ENCODE results near the gene NUP214.
"Not testable (repeated sequence)": the region's sequence is repeated elsewhere in the genome, so short reads cannot be mapped to it uniquely, and the experiment has no call there.

Gene NUP214

GRCh38 chr9:131097948-131098278, 27.5 kb upstream of the NUP214 start:
- H3K36me3 ChIP-seq (replicated peaks; ENCODE audit: low read depth, low read length), result no peaks in the 10 kb centered on the region
- H3K4me2 ChIP-seq (ENCODE audit: low read length), result no peak overlapping the region
- H3K9me3 ChIP-seq (ENCODE audit: insufficient read depth, low read length), result no peaks in the 10 kb centered on the region
- peaks cover 12% of the 10 kb centered on the region; the same call in 1 of the 2 replicates for H3K27me3 ChIP-seq (ENCODE audit: low read depth, low read length)
- no peak overlapping the region for H2AFZ ChIP-seq (ENCODE audit: low read depth, low read length)
- no peaks in the 10 kb centered on the region for H3K79me2 ChIP-seq (ENCODE audit: low read length)
- 0 out of 2 replicates have a peak, but pooled peaks cover 3% of the 10 kb centered on the region for H3K4me1 ChIP-seq (ENCODE audit: low read length)
- H3K4me3 ChIP-seq (ENCODE audit: low read length), result no peak overlapping the region
- no peak overlapping the region for H3K27ac ChIP-seq (ENCODE audit: low read length)
- TF ChIP-seq EZH2phosphoT487 (IDR thresholded peaks at IDR 0.05; ENCODE audit: low read depth) (no peak), CTCF (IDR thresholded peaks at IDR 0.05; ENCODE audit: low read depth, low read length) (no peak)
- no peaks in the 10 kb centered on the region for H4K20me1 ChIP-seq (ENCODE audit: insufficient read depth, low read length)
- no peak overlapping the region for H3K9ac ChIP-seq (ENCODE audit: low read length)

GRCh38 chr9:131098391-131099101, 26.8 kb upstream of the NUP214 start:
- Histone ChIP-seq H3K4me3 (ENCODE audit: low read length) (no peak overlapping the region), H3K4me1 (ENCODE audit: low read length) (0 out of 2 replicates have a peak, but pooled peaks cover 3% of the 10 kb centered on the region), H3K36me3 (replicated peaks; ENCODE audit: low read depth, low read length) (no peaks in the 10 kb centered on the region), H3K4me2 (ENCODE audit: low read length) (no peak overlapping the region), H4K20me1 (ENCODE audit: insufficient read depth, low read length) (no peaks in the 10 kb centered on the region), H3K27ac (ENCODE audit: low read length) (no peak overlapping the region), H3K9ac (ENCODE audit: low read length) (no peak overlapping the region), H2AFZ (ENCODE audit: low read depth, low read length) (no peak overlapping the region), H3K27me3 (ENCODE audit: low read depth, low read length) (peaks cover 12% of the 10 kb centered on the region; the same call in 1 of the 2 replicates), H3K9me3 (ENCODE audit: insufficient read depth, low read length) (no peaks in the 10 kb centered on the region), H3K79me2 (ENCODE audit: low read length) (no peaks in the 10 kb centered on the region)
- TF ChIP-seq CTCF (IDR thresholded peaks at IDR 0.05; ENCODE audit: low read depth, low read length) (no peak), EZH2phosphoT487 (IDR thresholded peaks at IDR 0.05; ENCODE audit: low read depth) (no peak)

GRCh38 chr9:131099102-131099606, 26.2 kb upstream of the NUP214 start:
- Histone ChIP-seq H3K9me3 (ENCODE audit: insufficient read depth, low read length) (no peaks in the 10 kb centered on the region), H4K20me1 (ENCODE audit: insufficient read depth, low read length) (no peaks in the 10 kb centered on the region), H3K9ac (ENCODE audit: low read length) (no peak overlapping the region), H3K4me3 (ENCODE audit: low read length) (no peak overlapping the region), H2AFZ (ENCODE audit: low read depth, low read length) (no peak overlapping the region), H3K4me1 (ENCODE audit: low read length) (0 out of 2 replicates have a peak, but pooled peaks cover 3% of the 10 kb centered on the region), H3K27ac (ENCODE audit: low read length) (no peak overlapping the region), H3K4me2 (ENCODE audit: low read length) (no peak overlapping the region), H3K36me3 (replicated peaks; ENCODE audit: low read depth, low read length) (no peaks in the 10 kb centered on the region), H3K79me2 (ENCODE audit: low read length) (no peaks in the 10 kb centered on the region), H3K27me3 (ENCODE audit: low read depth, low read length) (peaks cover 12% of the 10 kb centered on the region; the same call in 1 of the 2 replicates)
- no peak for TF ChIP-seq CTCF (IDR thresholded peaks at IDR 0.05; ENCODE audit: low read depth, low read length)
- TF ChIP-seq EZH2phosphoT487 (IDR thresholded peaks at IDR 0.05; ENCODE audit: low read depth), result no peak

- H4K20me1 ChIP-seq (ENCODE audit: insufficient read depth, low read length), result not testable (repeated sequence)
Measured at GRCh38 chr9:131099845-131100244, 25.5 kb upstream of the NUP214 start.

More at GRCh38 chr9:131099845-131100244, 25.5 kb upstream of the NUP214 start:
- not testable (repeated sequence) for H3K9ac ChIP-seq (ENCODE audit: low read length); H3K36me3 ChIP-seq (replicated peaks; ENCODE audit: low read depth, low read length); H3K79me2 ChIP-seq (ENCODE audit: low read length); H3K27ac ChIP-seq (ENCODE audit: low read length); H3K9me3 ChIP-seq (ENCODE audit: insufficient read depth, low read length); H2AFZ ChIP-seq (ENCODE audit: low read depth, low read length); H3K4me3 ChIP-seq (ENCODE audit: low read length); H3K4me1 ChIP-seq (ENCODE audit: low read length)
- Histone ChIP-seq H3K4me2 (ENCODE audit: low read length) (peak overlapping the region; percentile 4; the same call in 1 of the 2 replicates), H3K27me3 (ENCODE audit: low read depth, low read length) (peaks cover 12% of the 10 kb centered on the region; the same call in 1 of the 2 replicates)
